Brain pericyte (primary cell): ENCODE results near the gene CFAP65.

Experiments used
- DNase-seq: peaks from one replicate; pipeline ENCODE4 v3.0.0-alpha.2; 2012; ENCODE audit warnings: low read depth, low spot score

CFAP65 gene

GRCh38 chr2:219060821-219061791, 19.8 kb upstream of the CFAP65 start, which contains the start of gene IHH:
Gene IHH, minus strand, starts transcription at chr2:219060921. Its CDS starts 454 bp downstream, at chr2:219060467.
- no peak for DNase-seq

GRCh38 chr2:219059725-219060682, 18.7 kb upstream of the CFAP65 start:
- no peak for DNase-seq

GRCh38 chr2:219059375-219059724, 18.0 kb upstream of the CFAP65 start:
- no peak for DNase-seq

- DNase-seq, result no peak
These were observed 17.4 kb upstream of the CFAP65 start for GRCh38 chr2:219058541-219059374.

- DNase-seq, result no peak
These were observed 16.6 kb upstream of the CFAP65 start for GRCh38 chr2:219057709-219058540.

- DNase-seq, result no peak
These were observed 15.8 kb upstream of the CFAP65 start for GRCh38 chr2:219056896-219057708.

GRCh38 chr2:219056176-219056895, 15.0 kb upstream of the CFAP65 start:
- DNase-seq, result no peak

GRCh38 chr2:219054956-219055903, 13.9 kb upstream of the CFAP65 start:
- DNase-seq, result no peak

- no peak for DNase-seq
These were observed 8.0 kb upstream of the CFAP65 start for GRCh38 chr2:219049282-219049681.

- DNase-seq, result no peak
These were observed 4.7 kb upstream of the CFAP65 start for GRCh38 chr2:219045937-219046550.

- DNase-seq, result no peak
These were observed 1.4 kb upstream of the CFAP65 start for GRCh38 chr2:219042750-219043149.

- DNase-seq, result no peak
These were observed 841 bp upstream of the CFAP65 start for GRCh38 chr2:219042157-219042556.

- DNase-seq, result no peak
These were observed 2.7 kb downstream of the CFAP65 start for GRCh38 chr2:219038600-219038999.

GRCh38 chr2:219037783-219038499, 3.4 kb downstream of the CFAP65 start:
- no peak for DNase-seq

GRCh38 chr2:219035942-219036341, 5.4 kb downstream of the CFAP65 start:
- no peak for DNase-seq

- DNase-seq, result no peak
These were observed 6.5 kb downstream of the CFAP65 start for GRCh38 chr2:219034823-219035222.
